ENCODE results near the gene INPP4A.

- TF ChIP-seq CTCF (IDR thresholded peaks at IDR 0.05; ENCODE audit: insufficient read depth, low read length) (no peak), POLR2AphosphoS5 (IDR thresholded peaks at IDR 0.05; ENCODE audit: low read depth) (no peak)
Observed at GRCh38 chr2:98458667-98459380, 14.2 kb downstream of the INPP4A start.

Measured in HL-60 (cell line).